Transverse colon (tissue), 4 donors: ENCODE data around the gene PUDP. TPM values are rescaled to one million over a fixed set of nuclear protein-coding genes. Genes with fewer than 3 reads are reported as not detected.

Experiments used
- DNase-seq: peaks from one replicate; pipeline ENCODE4 v3.0.0-alpha.2; 2019
- H3K27ac ChIP-seq, 4 donors: fragments of 200-600 bp; sonication (generic); 2 replicates each; pipeline ENCODE4 v1.5.1; 2016 to 2018; ENCODE audit warnings: inconsistent platforms in 4 of 4
- H3K27me3 ChIP-seq: fragments of 200-600 bp; sonication (generic); 2 replicates; pipeline ENCODE4 v1.5.1; 2017; ENCODE audit warnings: inconsistent platforms
- H3K36me3 ChIP-seq, 4 donors: fragments of 200-600 bp; sonication (generic); 2 replicates each; pipeline ENCODE4 v1.5.1; 2017 to 2019; ENCODE audit warnings: inconsistent platforms in 4 of 4
- H3K4me1 ChIP-seq, 4 donors: fragments of 200-600 bp; sonication (generic); 2 replicates each; pipeline ENCODE4 v1.5.1; 2017 to 2020; ENCODE audit warnings: inconsistent platforms in 4 of 4
- H3K4me3 ChIP-seq, 4 donors: fragments of 200-600 bp; sonication (generic); 1 replicate in 1 of 4; 2 replicates in 3 of 4; pipeline versions ENCODE4 v1.5.1 to v1.6.1; 2017 to 2019; ENCODE audit warnings: inconsistent platforms in 4 of 4
- H3K9me3 ChIP-seq, 2 donors: fragments of 200-600 bp; sonication (generic); 2 replicates each; pipeline ENCODE4 v1.5.1; 2017 to 2019; ENCODE audit warnings: inconsistent platforms in 2 of 2
- CTCF ChIP-seq, 5 experiments: fragments of 200-600 bp in 3 of 5; fragments of 450-650 bp in 2 of 5; sonication (generic) in 3 of 5; IDR thresholded peaks; 1 replicate in 2 of 5; 2 replicates in 3 of 5; pipeline ENCODE4 v1.5.1; 2016 to 2017; ENCODE audit warnings: antibody characterized with exemption in 5 of 5, inconsistent platforms in 3 of 5, mild to moderate bottlenecking in 2 of 5, moderate library complexity in 1 of 5
- EP300 ChIP-seq: sonication (generic); formaldehyde crosslinking; IDR thresholded peaks from one replicate; pipeline ENCODE4 v1.6.1; 2017; ENCODE audit warnings: antibody characterized with exemption, low read depth
- POLR2A ChIP-seq: fragments of 450-650 bp; IDR thresholded peaks from one replicate; pipeline ENCODE4 v1.6.1; 2016; ENCODE audit warnings: antibody characterized with exemption, mild to moderate bottlenecking, moderate library complexity
- POLR2AphosphoS5 ChIP-seq, 3 donors: sonication (generic); formaldehyde crosslinking; IDR thresholded peaks; one replicate each; pipeline ENCODE4 v1.6.1; 2016; ENCODE audit warnings: antibody characterized with exemption in 3 of 3
- WGBS, 2 donors: methylation state at CpG; one replicate each; pipeline ENCODE4 v1.1.5; 2018; ENCODE audit warnings: low coverage in 1 of 2; 5-methylcytosine and 5-hydroxymethylcytosine counted together
- in situ Hi-C, 4 donors: fragments of 200-750 bp; cut with MboI; loops; one replicate each; pipeline versions ENCODE4 v1.15.0 to v1.15.1; 2017; ENCODE audit warnings: low sequenced_read_pairs in 3 of 4, low pct_ligation_motif_present in 1 of 4, low pct_unique_long_range_greater_than_20kb in 1 of 4
- intact Hi-C: fragments of 100-400 bp; cut with DNase I; formaldehyde crosslinking; loops from one replicate; pipeline ENCODE4 v1.15.1; 2023; ENCODE audit warnings: low total_unique reads
- total RNA-seq, 4 donors: library from RNA; depleted of rRNA; stranded (reverse); fragments of >200 nt; gene quantifications; one replicate each; pipeline ENCODE4 v1.1.0, GENCODE V29; 2016

PUDP gene
- total RNA-seq, 4 donors from 2014 or later, result 3.7 to 31.9 (median 23.3) TPM

- in situ Hi-C loops, result no loop called here
- intact Hi-C loops, result no loop called here
These were observed 86.5 kb downstream of the PUDP start for GRCh38 chrX:7061429-7061828.

GRCh38 chrX:7060444-7060843 lies 87.5 kb downstream of the PUDP start:
- DNase-seq, result no peak
- Histone ChIP-seq H3K4me3 (no peak overlapping the region), H3K36me3 (no peaks in the 10 kb centered on the region), H3K4me1 (peaks cover 0 to 4% (median 0%) of the 10 kb centered on the region in 4 donors), H3K9me3 (no peaks in the 10 kb centered on the region), H3K27me3 (no peaks in the 10 kb centered on the region), H3K27ac (no peak overlapping the region)
- no peak for TF ChIP-seq CTCF (IDR thresholded peaks at IDR 0.05)
- no peak for TF ChIP-seq EP300
- TF ChIP-seq POLR2AphosphoS5 (IDR thresholded peaks at IDR 0.05), result no peak
- no peak for TF ChIP-seq POLR2A
- WGBS, 2 donors, result 82% methylated on average over 6 of the region's 6 CpGs; no CpG with 5 or more reads in 1 of the 2 donors
- intact Hi-C loops, result no loop called here
- in situ Hi-C loops, result no loop called here

More at GRCh38 chrX:7061429-7061828, 86.5 kb downstream of the PUDP start:
- Histone ChIP-seq H3K27me3 (no peaks in the 10 kb centered on the region), H3K9me3 (no peaks in the 10 kb centered on the region), H3K4me3 (no peak overlapping the region), H3K4me1 (no peaks in the 10 kb centered on the region), H3K36me3 (no peaks in the 10 kb centered on the region), H3K27ac (no peak overlapping the region)
- no peak for TF ChIP-seq EP300
- 86% methylated on average over 2 of the region's 2 CpGs; no CpG with 5 or more reads in 1 of the 2 donors for WGBS, 2 donors
- DNase-seq, result no peak

GRCh38 chrX:7059859-7060258 lies 88.1 kb downstream of the PUDP start:
- H3K36me3 ChIP-seq, result no peaks in the 10 kb centered on the region
- 85% methylated on average over 5 of the region's 5 CpGs; no CpG with 5 or more reads in 1 of the 2 donors for WGBS, 2 donors
- no peak overlapping the region for H3K27ac ChIP-seq
- no peak overlapping the region for H3K4me3 ChIP-seq
- DNase-seq, result no peak
- TF ChIP-seq CTCF (IDR thresholded peaks at IDR 0.05) (no peak), POLR2A (no peak), EP300 (no peak), POLR2AphosphoS5 (IDR thresholded peaks at IDR 0.05) (no peak)
- intact Hi-C loops (no loop called here), in situ Hi-C loops (no loop called here)
- no peaks in the 10 kb centered on the region for H3K27me3 ChIP-seq
- H3K9me3 ChIP-seq, result no peaks in the 10 kb centered on the region
- H3K4me1 ChIP-seq, result peaks cover 0 to 4% (median 0%) of the 10 kb centered on the region in 4 donors

GRCh38 chrX:7059214-7059838 lies 88.6 kb downstream of the PUDP start:
- H3K9me3 ChIP-seq, result no peaks in the 10 kb centered on the region
- H3K36me3 ChIP-seq, result no peaks in the 10 kb centered on the region
- DNase-seq, result no peak
- H3K4me1 ChIP-seq, result peaks cover 0 to 4% (median 0%) of the 10 kb centered on the region in 4 donors
- H3K27ac ChIP-seq, result no peak overlapping the region
- H3K4me3 ChIP-seq, result no peak overlapping the region
- H3K27me3 ChIP-seq, result no peaks in the 10 kb centered on the region
- 78 to 90% methylated on average over 2 to 12 of the region's 12 CpGs for WGBS, 2 donors
- in situ Hi-C loops, result no loop called here
- intact Hi-C loops, result no loop called here
- TF ChIP-seq CTCF (IDR thresholded peaks at IDR 0.05) (no peak), POLR2AphosphoS5 (IDR thresholded peaks at IDR 0.05) (no peak), POLR2A (no peak), EP300 (no peak)
